Testis (tissue), 3 donors: ENCODE results near the gene EGFR. TPM values are rescaled to one million over a fixed set of nuclear protein-coding genes. Genes with fewer than 3 reads are reported as not detected.

ENCODE experiments used
- DNase-seq: peaks from one replicate; pipeline ENCODE4 v3.0.0-alpha.2; 2019
- H3K27ac ChIP-seq, 2 donors: fragments of 200-600 bp; sonication (generic); one replicate each; pipeline ENCODE4 v1.5.1; 2019
- H3K27me3 ChIP-seq: fragments of 200-600 bp; sonication (generic); one replicate; pipeline ENCODE4 v1.5.1; 2019
- H3K36me3 ChIP-seq: fragments of 200-600 bp; sonication (generic); one replicate; pipeline ENCODE4 v1.5.1; 2017; ENCODE audit warnings: low read depth; ENCODE audit errors: missing control alignments
- H3K4me1 ChIP-seq: fragments of 200-600 bp; sonication (generic); one replicate; pipeline ENCODE4 v1.5.1; 2019
- H3K4me3 ChIP-seq, 2 donors: fragments of 200-600 bp; sonication (generic); one replicate each; pipeline ENCODE4 v1.5.1; 2017 to 2019
- H3K9me3 ChIP-seq: fragments of 200-600 bp; sonication (generic); one replicate; pipeline ENCODE4 v1.5.1; 2017
- CTCF ChIP-seq, 3 experiments: fragments of 450-650 bp in 2 of 3; fragments of 200-600 bp in 1 of 3; sonication (generic) in 1 of 3; IDR thresholded peaks; one replicate each; pipeline ENCODE4 v1.5.1; 2016 to 2019; ENCODE audit warnings: antibody characterized with exemption in 3 of 3, mild to moderate bottlenecking in 2 of 3, moderate library complexity in 1 of 3
- POLR2A ChIP-seq: fragments of 450-650 bp; IDR thresholded peaks from one replicate; pipeline ENCODE4 v1.6.1; 2017; ENCODE audit warnings: antibody characterized with exemption, mild to moderate bottlenecking, moderate library complexity
- WGBS, 2 donors: methylation state at CpG; one replicate each; pipeline ENCODE4 v1.1.5; 2018; 5-methylcytosine and 5-hydroxymethylcytosine counted together
- intact Hi-C: fragments of 100-400 bp; cut with DNase I; formaldehyde crosslinking; loops from one replicate; pipeline ENCODE4 v1.15.1; 2023; ENCODE audit warnings: low total_unique reads
- polyA plus RNA-seq: library from polyadenylated mRNA; stranded (reverse); fragments of 350-450 nt; fragmentation: Illumina TruSeq; extraction: RNeasy Lipid Tissue Mini Kit (QIAGEN cat#74804); gene quantifications from one replicate; pipeline ENCODE4 v1.2.3, GENCODE V29; 2014; ENCODE audit warnings: low read depth, low replicate concordance; ENCODE audit not compliant: insufficient read depth
- total RNA-seq, 2 donors: library from RNA; depleted of rRNA; stranded (reverse); fragments of >200 nt; gene quantifications; one replicate each; pipeline ENCODE4 v1.2.3, GENCODE V29; 2016

Gene EGFR
- total and polyA plus RNA-seq, 3 donors from 2014 or later: 11.0 to 45.0 (median 18.2) TPM

- WGBS, 2 donors: 93 to 100% methylated on average over 3 to 4 of the region's 4 CpGs
- Histone ChIP-seq H3K27ac (no peak overlapping the region), H3K36me3 (no peaks in the 10 kb centered on the region), H3K4me3 (no peak overlapping the region), H3K4me1 (peaks cover 34% of the 10 kb centered on the region), H3K27me3 (no peaks in the 10 kb centered on the region), H3K9me3 (no peaks in the 10 kb centered on the region)
- TF ChIP-seq POLR2A (no peak), CTCF (IDR thresholded peaks at IDR 0.05) (no peak)
- no peak for DNase-seq
- intact Hi-C loops: no loop called here
These were observed 162.9 kb downstream of the EGFR start for GRCh38 chr7:55181762-55182161.

GRCh38 chr7:55183897-55184296 lies 165.1 kb downstream of the EGFR start:
- Histone ChIP-seq H3K4me1 (peaks cover 30% of the 10 kb centered on the region), H3K4me3 (no peak overlapping the region), H3K27ac (no peak overlapping the region), H3K27me3 (no peaks in the 10 kb centered on the region), H3K36me3 (no peaks in the 10 kb centered on the region), H3K9me3 (no peaks in the 10 kb centered on the region)
- WGBS, 2 donors: 82 to 89% methylated on average over 15 of the region's 15 CpGs
- no peak for TF ChIP-seq CTCF (IDR thresholded peaks at IDR 0.05)
- intact Hi-C loops: no loop called here
- no peak for DNase-seq

- Histone ChIP-seq H3K4me1 (peaks cover 28% of the 10 kb centered on the region), H3K27me3 (no peaks in the 10 kb centered on the region), H3K27ac (no peak overlapping the region), H3K4me3 (no peak overlapping the region), H3K9me3 (no peaks in the 10 kb centered on the region), H3K36me3 (no peaks in the 10 kb centered on the region)
- DNase-seq: no peak
- intact Hi-C loops: no loop called here
- TF ChIP-seq POLR2A: no peak
- TF ChIP-seq CTCF (IDR thresholded peaks at IDR 0.05): no peak
- WGBS, 2 donors: 82 to 88% methylated on average over 4 to 8 of the region's 8 CpGs
These were observed 166.5 kb downstream of the EGFR start for GRCh38 chr7:55185321-55185802.

GRCh38 chr7:55185941-55186609 lies 167.3 kb downstream of the EGFR start:
- Histone ChIP-seq H3K27me3 (no peaks in the 10 kb centered on the region), H3K9me3 (no peaks in the 10 kb centered on the region), H3K36me3 (no peaks in the 10 kb centered on the region), H3K27ac (no peak overlapping the region), H3K4me1 (peaks cover 26% of the 10 kb centered on the region), H3K4me3 (no peak overlapping the region)
- WGBS, 2 donors: 86 to 91% methylated on average over 14 to 15 of the region's 15 CpGs
- TF ChIP-seq CTCF (IDR thresholded peaks at IDR 0.05) (no peak), POLR2A (no peak)
- DNase-seq: no peak
- intact Hi-C loops: no loop called here
